ENCODE measurements around the gene BMI1. TPM values are rescaled to one million over a fixed set of nuclear protein-coding genes. Genes with fewer than 3 reads are reported as not detected.

Gene BMI1
- total RNA-seq, 6 experiments from 2014 or later: 23.7 to 36.6 (median 27.8) TPM

- intact Hi-C loops (cut with DNase I): no loop called here
- no peak overlapping the region for H3K27ac ChIP-seq
- peaks cover 0 to 14% (median 7%) of the 10 kb centered on the region in 4 donors for H3K4me1 ChIP-seq
- H3K27me3 ChIP-seq: no peaks in the 10 kb centered on the region
- TF ChIP-seq CTCF (IDR thresholded peaks at IDR 0.05) (no peak), POLR2A (IDR thresholded peaks at IDR 0.05) (no peak)
- DNase-seq: no peak
- no peaks in the 10 kb centered on the region for H3K36me3 ChIP-seq
- H3K4me3 ChIP-seq: no peak overlapping the region
- H3K9me3 ChIP-seq: no peaks in the 10 kb centered on the region
- WGBS (ENCODE audit: insufficient coverage, low coverage, low lambda C conversion rate, missing lambda C conversion rate): 34% methylated on average over 2 of the region's 2 CpGs
- ATAC-seq: no peak
Measured at GRCh38 chr10:22314852-22315251, 6.0 kb upstream of the BMI1 start.

DNA sequence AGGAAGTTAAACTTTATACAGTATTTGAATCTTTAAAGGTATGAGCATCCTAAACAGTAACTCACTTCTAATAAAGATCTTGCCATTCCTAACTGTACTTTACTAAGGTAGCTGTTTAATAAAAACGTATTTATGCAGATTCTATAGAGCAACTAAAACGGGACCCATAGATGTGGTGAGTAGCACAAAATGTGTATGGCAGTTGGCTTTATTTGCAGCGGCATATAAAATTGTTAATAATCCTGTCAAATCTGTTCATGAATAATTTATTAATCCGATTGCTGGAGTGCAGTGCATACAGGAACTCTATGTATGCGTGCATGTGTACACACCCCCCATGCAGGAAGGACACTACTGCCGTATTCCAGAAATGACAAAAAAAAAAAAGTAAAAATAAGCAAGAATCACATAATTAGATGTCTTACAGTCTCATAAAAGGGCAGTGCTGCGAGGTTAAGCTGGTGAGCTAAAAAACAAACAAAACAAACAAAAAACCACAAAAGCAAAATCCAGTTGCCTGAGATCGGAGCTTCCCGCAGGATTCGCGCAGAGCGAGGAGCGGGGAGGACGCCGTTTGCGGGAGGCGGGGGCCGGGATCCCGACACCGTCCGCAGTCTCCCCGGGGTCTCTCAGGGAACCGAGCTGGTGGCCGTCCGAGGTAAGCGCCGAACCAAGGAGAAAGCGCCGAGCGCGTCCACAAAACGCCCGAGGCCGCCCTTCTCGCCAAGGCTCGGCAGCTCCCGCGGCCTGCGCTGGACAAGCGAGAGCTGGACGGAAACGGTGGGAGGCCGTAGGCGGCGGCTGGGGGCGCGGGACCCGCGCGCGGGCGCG, 5.2 kb upstream of the BMI1 start:
- Histone ChIP-seq H3K27ac (peak overlapping the region; percentile 82 to 86 (median 86)), H3K9me3 (no peaks in the 10 kb centered on the region), H3K36me3 (no peaks in the 10 kb centered on the region), H3K27me3 (no peaks in the 10 kb centered on the region), H3K4me3 (peak overlapping the region; percentile 68 to 86 (median 74)), H3K4me1 (peaks cover 0 to 17% (median 7%) of the 10 kb centered on the region in 4 donors)
- TF ChIP-seq CTCF (IDR thresholded peaks at IDR 0.05): no peak
- TF ChIP-seq POLR2A (IDR thresholded peaks at IDR 0.05): no peak
- intact Hi-C loops (cut with DNase I): no loop called here
- peak; percentile 3 to 8 (median 4) for ATAC-seq
- DNase-seq: no peak
- 1% methylated on average over 19 of the region's 53 CpGs for WGBS (ENCODE audit: insufficient coverage, low coverage, low lambda C conversion rate, missing lambda C conversion rate)

GRCh38 chr10:22316286-22317075, 4.4 kb upstream of the BMI1 start, which contains the start of gene COMMD3:
TSS of gene COMMD3 (plus strand) at chr10:22316388. CDS start at chr10:22316418, 30 bp downstream.
- ATAC-seq: peak; percentile 84 to 87 (median 85)
- Histone ChIP-seq H3K4me1 (peaks cover 0 to 17% (median 7%) of the 10 kb centered on the region in 4 donors), H3K27ac (peak within 1 kb of the TSS; percentile 82 to 86 (median 86)), H3K36me3 (no peaks in the 10 kb centered on the region), H3K4me3 (peak within 1 kb of the TSS; percentile 68 to 86 (median 74)), H3K27me3 (no peaks in the 10 kb centered on the region), H3K9me3 (no peaks in the 10 kb centered on the region)
- DNase-seq: peak; percentile 90 to 92 (median 91)
- no peak for TF ChIP-seq CTCF (IDR thresholded peaks at IDR 0.05)
- peak; percentile 84 for TF ChIP-seq POLR2A (IDR thresholded peaks at IDR 0.05)
- intact Hi-C loops (cut with DNase I): no loop called here
- WGBS (ENCODE audit: insufficient coverage, low coverage, low lambda C conversion rate, missing lambda C conversion rate): 0% methylated on average over 14 of the region's 63 CpGs

GRCh38 chr10:22317076-22317370, 3.9 kb upstream of the BMI1 start:
- Histone ChIP-seq H3K4me1 (peaks cover 0 to 17% (median 7%) of the 10 kb centered on the region in 4 donors), H3K4me3 (peak overlapping the region; percentile 68 to 86 (median 74)), H3K27ac (peak overlapping the region; percentile 82 to 86 (median 86)), H3K36me3 (no peaks in the 10 kb centered on the region), H3K27me3 (no peaks in the 10 kb centered on the region), H3K9me3 (no peaks in the 10 kb centered on the region)
- ATAC-seq: peak; percentile 3 to 20 (median 4)
- intact Hi-C loops (cut with DNase I): no loop called here
- no peak for TF ChIP-seq CTCF (IDR thresholded peaks at IDR 0.05)
- no peak for TF ChIP-seq POLR2A (IDR thresholded peaks at IDR 0.05)
- WGBS (ENCODE audit: insufficient coverage, low coverage, low lambda C conversion rate, missing lambda C conversion rate): 2% methylated on average over 9 of the region's 9 CpGs
- DNase-seq: no peak
